GM23338 (cell line): ENCODE data around the gene DDX23.

Source experiments
- EZH2 ChIP-seq: fragments of 200-600 bp; sonication (generic); IDR thresholded peaks from one replicate; pipeline ENCODE4 v1.8.0; 2017; ENCODE audit warnings: antibody characterized with exemption, mild to moderate bottlenecking, low read depth; ENCODE audit not compliant: unreplicated experiment
- POLR2AphosphoS5 ChIP-seq: IDR thresholded peaks from 2 replicates; pipeline ENCODE4 v1.6.1; 2016; ENCODE audit warnings: antibody characterized with exemption, low read depth
- TF ChIP-seq, protein P1 (sequence below), 2 experiments: fragments of 200-600 bp in 1 of 2; sonication (generic) in 1 of 2; conservative IDR thresholded peaks; 2 replicates each; pipeline versions ENCODE4 v1.5.1 to v1.6.1; 2016 to 2017; ENCODE audit warnings: antibody characterized with exemption in 2 of 2, low read depth in 2 of 2, mild to moderate bottlenecking in 2 of 2, moderate library complexity in 1 of 2
- TF ChIP-seq, protein P2 (sequence below): fragments of 250-450 bp; sonication (Bioruptor Pico); IDR thresholded peaks from 2 replicates; pipeline ENCODE4 v1.5.0; 2020; ENCODE audit warnings: mild to moderate bottlenecking, moderate library complexity

DNA sequence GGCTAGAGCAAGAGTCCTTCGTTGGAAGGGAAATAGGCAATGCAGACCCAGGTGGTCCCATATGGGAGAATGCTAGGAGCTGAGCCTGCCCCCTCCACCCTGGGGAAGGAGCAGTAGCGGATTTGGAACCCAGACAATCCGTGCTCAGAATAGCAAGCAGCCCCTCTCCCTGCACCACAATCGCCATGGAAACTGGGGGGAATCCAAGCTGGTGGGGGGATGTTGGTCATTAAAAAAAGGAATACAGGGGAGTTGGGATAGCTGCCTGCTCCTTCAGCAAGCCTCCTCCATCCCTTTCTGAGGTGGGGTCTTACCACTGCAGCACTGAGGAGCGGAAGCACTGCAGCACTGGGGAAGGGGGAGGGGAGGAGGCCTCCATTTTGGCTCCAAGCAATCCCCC, 10.8 kb upstream of the DDX23 start:
- TF ChIP-seq, protein P1, sequence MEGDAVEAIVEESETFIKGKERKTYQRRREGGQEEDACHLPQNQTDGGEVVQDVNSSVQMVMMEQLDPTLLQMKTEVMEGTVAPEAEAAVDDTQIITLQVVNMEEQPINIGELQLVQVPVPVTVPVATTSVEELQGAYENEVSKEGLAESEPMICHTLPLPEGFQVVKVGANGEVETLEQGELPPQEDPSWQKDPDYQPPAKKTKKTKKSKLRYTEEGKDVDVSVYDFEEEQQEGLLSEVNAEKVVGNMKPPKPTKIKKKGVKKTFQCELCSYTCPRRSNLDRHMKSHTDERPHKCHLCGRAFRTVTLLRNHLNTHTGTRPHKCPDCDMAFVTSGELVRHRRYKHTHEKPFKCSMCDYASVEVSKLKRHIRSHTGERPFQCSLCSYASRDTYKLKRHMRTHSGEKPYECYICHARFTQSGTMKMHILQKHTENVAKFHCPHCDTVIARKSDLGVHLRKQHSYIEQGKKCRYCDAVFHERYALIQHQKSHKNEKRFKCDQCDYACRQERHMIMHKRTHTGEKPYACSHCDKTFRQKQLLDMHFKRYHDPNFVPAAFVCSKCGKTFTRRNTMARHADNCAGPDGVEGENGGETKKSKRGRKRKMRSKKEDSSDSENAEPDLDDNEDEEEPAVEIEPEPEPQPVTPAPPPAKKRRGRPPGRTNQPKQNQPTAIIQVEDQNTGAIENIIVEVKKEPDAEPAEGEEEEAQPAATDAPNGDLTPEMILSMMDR (conservative IDR thresholded peaks at IDR 0.05; ENCODE audit: low read depth in 2 of 2): no peak
- no peak for TF ChIP-seq EZH2
- TF ChIP-seq POLR2AphosphoS5: no peak
- TF ChIP-seq, protein P2, sequence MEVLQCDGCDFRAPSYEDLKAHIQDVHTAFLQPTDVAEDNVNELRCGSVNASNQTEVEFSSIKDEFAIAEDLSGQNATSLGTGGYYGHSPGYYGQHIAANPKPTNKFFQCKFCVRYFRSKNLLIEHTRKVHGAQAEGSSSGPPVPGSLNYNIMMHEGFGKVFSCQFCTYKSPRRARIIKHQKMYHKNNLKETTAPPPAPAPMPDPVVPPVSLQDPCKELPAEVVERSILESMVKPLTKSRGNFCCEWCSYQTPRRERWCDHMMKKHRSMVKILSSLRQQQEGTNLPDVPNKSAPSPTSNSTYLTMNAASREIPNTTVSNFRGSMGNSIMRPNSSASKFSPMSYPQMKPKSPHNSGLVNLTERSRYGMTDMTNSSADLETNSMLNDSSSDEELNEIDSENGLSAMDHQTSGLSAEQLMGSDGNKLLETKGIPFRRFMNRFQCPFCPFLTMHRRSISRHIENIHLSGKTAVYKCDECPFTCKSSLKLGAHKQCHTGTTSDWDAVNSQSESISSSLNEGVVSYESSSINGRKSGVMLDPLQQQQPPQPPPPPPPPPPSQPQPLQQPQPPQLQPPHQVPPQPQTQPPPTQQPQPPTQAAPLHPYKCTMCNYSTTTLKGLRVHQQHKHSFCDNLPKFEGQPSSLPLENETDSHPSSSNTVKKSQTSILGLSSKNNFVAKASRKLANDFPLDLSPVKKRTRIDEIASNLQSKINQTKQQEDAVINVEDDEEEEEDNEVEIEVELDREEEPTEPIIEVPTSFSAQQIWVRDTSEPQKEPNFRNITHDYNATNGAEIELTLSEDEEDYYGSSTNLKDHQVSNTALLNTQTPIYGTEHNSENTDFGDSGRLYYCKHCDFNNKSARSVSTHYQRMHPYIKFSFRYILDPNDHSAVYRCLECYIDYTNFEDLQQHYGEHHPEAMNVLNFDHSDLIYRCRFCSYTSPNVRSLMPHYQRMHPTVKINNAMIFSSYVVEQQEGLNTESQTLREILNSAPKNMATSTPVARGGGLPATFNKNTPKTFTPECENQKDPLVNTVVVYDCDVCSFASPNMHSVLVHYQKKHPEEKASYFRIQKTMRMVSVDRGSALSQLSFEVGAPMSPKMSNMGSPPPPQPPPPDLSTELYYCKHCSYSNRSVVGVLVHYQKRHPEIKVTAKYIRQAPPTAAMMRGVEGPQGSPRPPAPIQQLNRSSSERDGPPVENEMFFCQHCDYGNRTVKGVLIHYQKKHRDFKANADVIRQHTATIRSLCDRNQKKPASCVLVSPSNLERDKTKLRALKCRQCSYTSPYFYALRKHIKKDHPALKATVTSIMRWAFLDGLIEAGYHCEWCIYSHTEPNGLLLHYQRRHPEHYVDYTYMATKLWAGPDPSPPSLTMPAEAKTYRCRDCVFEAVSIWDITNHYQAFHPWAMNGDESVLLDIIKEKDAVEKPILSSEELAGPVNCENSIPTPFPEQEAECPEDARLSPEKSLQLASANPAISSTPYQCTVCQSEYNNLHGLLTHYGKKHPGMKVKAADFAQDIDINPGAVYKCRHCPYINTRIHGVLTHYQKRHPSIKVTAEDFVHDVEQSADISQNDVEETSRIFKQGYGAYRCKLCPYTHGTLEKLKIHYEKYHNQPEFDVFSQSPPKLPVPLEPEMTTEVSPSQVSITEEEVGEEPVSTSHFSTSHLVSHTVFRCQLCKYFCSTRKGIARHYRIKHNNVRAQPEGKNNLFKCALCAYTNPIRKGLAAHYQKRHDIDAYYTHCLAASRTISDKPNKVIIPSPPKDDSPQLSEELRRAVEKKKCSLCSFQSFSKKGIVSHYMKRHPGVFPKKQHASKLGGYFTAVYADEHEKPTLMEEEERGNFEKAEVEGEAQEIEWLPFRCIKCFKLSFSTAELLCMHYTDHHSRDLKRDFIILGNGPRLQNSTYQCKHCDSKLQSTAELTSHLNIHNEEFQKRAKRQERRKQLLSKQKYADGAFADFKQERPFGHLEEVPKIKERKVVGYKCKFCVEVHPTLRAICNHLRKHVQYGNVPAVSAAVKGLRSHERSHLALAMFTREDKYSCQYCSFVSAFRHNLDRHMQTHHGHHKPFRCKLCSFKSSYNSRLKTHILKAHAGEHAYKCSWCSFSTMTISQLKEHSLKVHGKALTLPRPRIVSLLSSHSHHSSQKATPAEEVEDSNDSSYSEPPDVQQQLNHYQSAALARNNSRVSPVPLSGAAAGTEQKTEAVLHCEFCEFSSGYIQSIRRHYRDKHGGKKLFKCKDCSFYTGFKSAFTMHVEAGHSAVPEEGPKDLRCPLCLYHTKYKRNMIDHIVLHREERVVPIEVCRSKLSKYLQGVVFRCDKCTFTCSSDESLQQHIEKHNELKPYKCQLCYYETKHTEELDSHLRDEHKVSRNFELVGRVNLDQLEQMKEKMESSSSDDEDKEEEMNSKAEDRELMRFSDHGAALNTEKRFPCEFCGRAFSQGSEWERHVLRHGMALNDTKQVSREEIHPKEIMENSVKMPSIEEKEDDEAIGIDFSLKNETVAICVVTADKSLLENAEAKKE (CRISPR knock-in tag): no peak
